ENCODE results near the gene UFSP1.

DNA sequence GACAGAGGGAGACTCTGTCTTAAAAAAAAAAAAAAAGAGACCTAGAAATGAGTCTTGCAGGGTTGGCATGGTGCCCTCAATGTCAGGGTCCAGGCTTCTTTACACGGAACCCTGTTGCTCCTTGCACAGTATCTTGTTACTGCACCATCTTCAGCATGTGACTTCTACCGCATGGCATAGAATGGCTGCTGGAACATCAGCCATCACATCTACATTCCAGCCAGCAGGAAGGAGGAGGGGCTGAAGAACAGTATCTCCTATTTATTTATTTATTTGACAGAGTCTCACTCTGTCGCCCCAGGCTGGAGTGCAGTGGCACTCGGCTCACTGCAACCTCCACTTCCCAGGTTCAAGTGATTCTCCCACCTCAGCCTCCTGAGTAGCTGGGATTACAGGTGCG is 9.9 kb upstream of the UFSP1 start:
- TF ChIP-seq, protein P1, sequence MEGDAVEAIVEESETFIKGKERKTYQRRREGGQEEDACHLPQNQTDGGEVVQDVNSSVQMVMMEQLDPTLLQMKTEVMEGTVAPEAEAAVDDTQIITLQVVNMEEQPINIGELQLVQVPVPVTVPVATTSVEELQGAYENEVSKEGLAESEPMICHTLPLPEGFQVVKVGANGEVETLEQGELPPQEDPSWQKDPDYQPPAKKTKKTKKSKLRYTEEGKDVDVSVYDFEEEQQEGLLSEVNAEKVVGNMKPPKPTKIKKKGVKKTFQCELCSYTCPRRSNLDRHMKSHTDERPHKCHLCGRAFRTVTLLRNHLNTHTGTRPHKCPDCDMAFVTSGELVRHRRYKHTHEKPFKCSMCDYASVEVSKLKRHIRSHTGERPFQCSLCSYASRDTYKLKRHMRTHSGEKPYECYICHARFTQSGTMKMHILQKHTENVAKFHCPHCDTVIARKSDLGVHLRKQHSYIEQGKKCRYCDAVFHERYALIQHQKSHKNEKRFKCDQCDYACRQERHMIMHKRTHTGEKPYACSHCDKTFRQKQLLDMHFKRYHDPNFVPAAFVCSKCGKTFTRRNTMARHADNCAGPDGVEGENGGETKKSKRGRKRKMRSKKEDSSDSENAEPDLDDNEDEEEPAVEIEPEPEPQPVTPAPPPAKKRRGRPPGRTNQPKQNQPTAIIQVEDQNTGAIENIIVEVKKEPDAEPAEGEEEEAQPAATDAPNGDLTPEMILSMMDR (IDR thresholded peaks at IDR 0.05) = no peak
- TF ChIP-seq POLR2AphosphoS5 (IDR thresholded peaks at IDR 0.05) (no peak), POLR2A (IDR thresholded peaks at IDR 0.05) (no peak), EP300 (IDR thresholded peaks at IDR 0.05) (no peak)

Measured in sigmoid colon (tissue), 4 donors.